Hindlimb muscle (tissue), 1 donor: ENCODE measurements around the gene RAP2B. TPM values are rescaled to one million over a fixed set of nuclear protein-coding genes. Genes with fewer than 3 reads are reported as not detected.
"Not testable (repeated sequence)": the region's sequence is repeated elsewhere in the genome, so short reads cannot be mapped to it uniquely, and the experiment has no call there.

Experiments
- DNase-seq: peaks from one replicate; pipeline ENCODE4 v3.0.0-alpha.2; 2013
- polyA plus RNA-seq: library from polyadenylated mRNA; unstranded; fragments of 120-200 nt; gene quantifications from one replicate; pipeline ENCODE4 v1.2.1, GENCODE V29; 2013; ENCODE audit not compliant: insufficient read length

The RAP2B gene
- 7.3 TPM for polyA plus RNA-seq

GRCh38 chr3:153161714-153162512, at the start of gene RAP2B:
TSS of gene RAP2B (plus strand) at chr3:153162226. CDS start at chr3:153162694, 468 bp downstream.
- peak; percentile 96 for DNase-seq

GRCh38 chr3:153113541-153113940, 48.5 kb upstream of the RAP2B start:
- peak; percentile 1 for DNase-seq

GRCh38 chr3:153114270-153114669, 47.8 kb upstream of the RAP2B start:
- not testable (repeated sequence) for DNase-seq

GRCh38 chr3:153115326-153115725, 46.7 kb upstream of the RAP2B start:
- DNase-seq: no peak

- DNase-seq: no peak
These were observed 34.2 kb upstream of the RAP2B start for GRCh38 chr3:153127788-153128187.

- DNase-seq: no peak
These were observed 32.6 kb upstream of the RAP2B start for GRCh38 chr3:153129426-153129825.

GRCh38 chr3:153129866-153130265, 32.2 kb upstream of the RAP2B start:
- DNase-seq: no peak

- no peak for DNase-seq
These were observed 31.6 kb upstream of the RAP2B start for GRCh38 chr3:153130312-153130977.

- DNase-seq: no peak
These were observed 24.4 kb upstream of the RAP2B start for GRCh38 chr3:153137626-153138025.

- DNase-seq: peak; percentile 14
These were observed 23.5 kb upstream of the RAP2B start for GRCh38 chr3:153138276-153139210.

GRCh38 chr3:153142961-153143360, 19.1 kb upstream of the RAP2B start:
- DNase-seq: no peak

- no peak for DNase-seq
These were observed 18.0 kb upstream of the RAP2B start for GRCh38 chr3:153144071-153144470.

GRCh38 chr3:153144779-153145178, 17.2 kb upstream of the RAP2B start:
- DNase-seq: no peak

GRCh38 chr3:153145454-153145853, 16.6 kb upstream of the RAP2B start:
- DNase-seq: no peak

GRCh38 chr3:153146191-153147053, 15.6 kb upstream of the RAP2B start:
- no peak for DNase-seq

GRCh38 chr3:153150991-153151390, 11.0 kb upstream of the RAP2B start:
- no peak for DNase-seq

- DNase-seq: not testable (repeated sequence)
These were observed 6.2 kb upstream of the RAP2B start for GRCh38 chr3:153155786-153156185.

- DNase-seq: no peak
These were observed 3.8 kb upstream of the RAP2B start for GRCh38 chr3:153158189-153158588.

GRCh38 chr3:153158961-153159735, 2.9 kb upstream of the RAP2B start:
- DNase-seq: no peak

- no peak for DNase-seq
These were observed 2.1 kb upstream of the RAP2B start for GRCh38 chr3:153159771-153160397.
